HepG2 (cell line): ENCODE data around the gene PPFIA2. TPM values are rescaled to one million over a fixed set of nuclear protein-coding genes. Genes with fewer than 3 reads are reported as not detected.

Source experiments
- ATAC-seq: fragments of 200-7000 bp; cut with Tn5 transposase; 3 replicates; pipeline ENCODE4 v1.9.1; 2020; ENCODE audit warnings: mild to moderate bottlenecking, moderate library complexity
- BruUV-seq: library from RNA; stranded (reverse); fragments of 400-500 nt; replicated peaks from 2 replicates; lab custom pipeline; 2021; lab: Mats Ljungman, UMichigan
- CTCF ChIA-PET: fragments of 300-600 bp; formaldehyde crosslinking; extraction: SDS; loops from one replicate; lab custom pipeline; 2021; ENCODE audit warnings: low total read pairs, inconsistent platforms, low intra/inter-chr PET ratio; lab: Yijun Ruan, JAX
- POLR2A ChIA-PET: fragments of 350-600 bp; sonication (Branson Sonifier 250); formaldehyde crosslinking; loops from one replicate; lab custom pipeline; 2020; ENCODE audit warnings: antibody characterized with exemption, inconsistent platforms; lab: Yijun Ruan, JAX
- DNase-seq: peaks from one replicate; pipeline ENCODE4 v3.0.0-alpha.2; 2015; ENCODE audit warnings: low spot score
- FAIRE-seq: peaks from 3 replicates; lab custom pipeline; 2011; peaks lifted over from hg19 to GRCh38; lab: Jason Lieb, UNC
- H2AFZ ChIP-seq: one replicate; pipeline ENCODE4 v1.6.1; 2011; ENCODE audit warnings: low read length, inconsistent platforms
- H3K27ac ChIP-seq: fragments of 300-600 bp; 3 replicates; pipeline ENCODE4 v1.8.0; 2011; ENCODE audit warnings: mixed run types, mild to moderate bottlenecking, mixed read lengths, low read length, inconsistent platforms; ENCODE audit not compliant: insufficient read depth; ENCODE audit errors: extremely low read length
- H3K27me3 ChIP-seq, 2 experiments: fragments of 200-600 bp in 1 of 2; 2 replicates in 1 of 2; 3 replicates in 1 of 2; pipeline versions ENCODE4 v1.6.0 to v1.8.0; 2011; ENCODE audit warnings: low read length in 2 of 2, mild to moderate bottlenecking in 2 of 2, moderate library complexity in 2 of 2, inconsistent platforms in 1 of 2; ENCODE audit not compliant: insufficient read depth in 2 of 2, control insufficient read depth in 1 of 2
- H3K36me3 ChIP-seq, 2 experiments: fragments of 200-600 bp in 1 of 2; replicated peaks in 1 of 2; 2 replicates in 1 of 2; 3 replicates in 1 of 2; pipeline versions ENCODE4 v1.5.1 to v1.8.0; 2011; ENCODE audit warnings: low read length in 2 of 2, inconsistent platforms in 1 of 2; ENCODE audit not compliant: insufficient read depth in 2 of 2, control insufficient read depth in 1 of 2
- H3K4me1 ChIP-seq: 2 replicates; pipeline ENCODE4 v1.5.1; 2012; ENCODE audit warnings: low read length, inconsistent platforms; ENCODE audit not compliant: insufficient read depth
- H3K4me2 ChIP-seq: 2 replicates; pipeline ENCODE4 v1.6.0; 2011; ENCODE audit warnings: low read depth, low read length, inconsistent platforms
- H3K4me3 ChIP-seq, 3 experiments: fragments of 200-600 bp in 1 of 3; sonication (generic), shearing (Covaris generic) in 1 of 3; replicated peaks in 1 of 3; 2 replicates each; pipeline ENCODE4 v1.5.1; 2011 to 2016; ENCODE audit warnings: low read length in 3 of 3, inconsistent platforms in 2 of 3, low read depth in 2 of 3, mild to moderate bottlenecking in 2 of 3, control low read depth in 1 of 3, mixed read lengths in 1 of 3; ENCODE audit not compliant: insufficient read depth in 1 of 3
- H3K79me2 ChIP-seq: one replicate; pipeline ENCODE4 v1.6.1; 2011; ENCODE audit warnings: low read length, inconsistent platforms; ENCODE audit not compliant: insufficient read depth
- H3K9ac ChIP-seq: 2 replicates; pipeline ENCODE4 v1.6.0; 2011; ENCODE audit warnings: mild to moderate bottlenecking, low read depth, low read length, inconsistent platforms; ENCODE audit not compliant: insufficient read depth
- H3K9me3 ChIP-seq: 2 replicates; pipeline ENCODE4 v1.5.1; 2012; ENCODE audit warnings: mild to moderate bottlenecking, low read length
- H4K20me1 ChIP-seq: 2 replicates; pipeline ENCODE4 v1.6.0; 2011; ENCODE audit warnings: inconsistent platforms, mild to moderate bottlenecking, low read length, moderate library complexity; ENCODE audit not compliant: insufficient read depth
- RBM22 ChIP-seq: fragments of 200-400 bp; formaldehyde crosslinking; optimal IDR thresholded peaks from 2 replicates; pipeline ENCODE3; 2017; ENCODE audit warnings: mild to moderate bottlenecking, low read length, moderate library complexity
- RCOR2 ChIP-seq: IDR thresholded peaks from 2 replicates; pipeline ENCODE4 v1.6.1; 2016; ENCODE audit warnings: missing biosample characterization, missing genetic modification reagents
- REL ChIP-seq: sonication (generic); formaldehyde crosslinking; conservative IDR thresholded peaks from 2 replicates; pipeline ENCODE4 v1.8.0; 2022; ENCODE audit warnings: mild to moderate bottlenecking, missing genetic modification reagents, moderate library complexity
- SIN3B ChIP-seq: fragments of 150-350 bp; IDR thresholded peaks from 2 replicates; pipeline ENCODE4 v1.6.1; 2014; ENCODE audit warnings: low read length
- ZFP62 ChIP-seq: sonication (generic); formaldehyde crosslinking; IDR thresholded peaks from 2 replicates; pipeline ENCODE4 v1.4.0; 2020; ENCODE audit warnings: missing genetic modification reagents
- ZNF12 ChIP-seq: sonication (generic); formaldehyde crosslinking; IDR thresholded peaks from 2 replicates; pipeline ENCODE4 v1.5.0; 2020; ENCODE audit warnings: missing genetic modification reagents
- ZNF224 ChIP-seq: sonication (generic); formaldehyde crosslinking; IDR thresholded peaks from 2 replicates; pipeline ENCODE4 v1.5.0; 2020; ENCODE audit warnings: mild to moderate bottlenecking, missing genetic modification reagents
- ZNF501 ChIP-seq: sonication (generic); formaldehyde crosslinking; IDR thresholded peaks from 2 replicates; pipeline ENCODE4 v1.5.1; 2020; ENCODE audit warnings: mild to moderate bottlenecking, moderate library complexity, missing genetic modification reagents
- ZNF558 ChIP-seq: sonication (generic); formaldehyde crosslinking; IDR thresholded peaks from 2 replicates; pipeline ENCODE4 v1.9.0; 2022; ENCODE audit warnings: mild to moderate bottlenecking, missing genetic modification reagents, borderline replicate concordance
- WGBS: methylation state at CpG from one replicate; pipeline ENCODE4 v1.1.6; 2017; ENCODE audit warnings: low lambda C conversion rate; 5-methylcytosine and 5-hydroxymethylcytosine counted together
- in situ Hi-C: cut with HindIII; loops from 2 replicates; pipeline ENCODE4 v1.10.0; 2017; ENCODE audit warnings: low pct_unique_long_range_greater_than_20kb; ENCODE audit not compliant: extremely low pct_ligation_motif_present
- intact Hi-C: fragments of 100-400 bp; cut with micrococcal nuclease; formaldehyde crosslinking; loops from one replicate; pipeline ENCODE4 v1.10.0; 2022; ENCODE audit not compliant: unreplicated experiment
- polyA plus RNA-seq, 8 experiments: library from polyadenylated mRNA; depleted of rRNA in 3 of 8; stranded (reverse) in 7 of 8; unstranded in 1 of 8; fragments of >200 nt; fragmentation: Illumina TruSeq in 4 of 8; extraction: Trizol in 4 of 8; gene quantifications; 2 replicates each; pipeline versions ENCODE4 v1.2.1 to v1.2.3, GENCODE V29; 2011 to 2016; ENCODE audit warnings: low read depth in 4 of 8, missing spikeins in 1 of 8, mixed read lengths in 1 of 8; ENCODE audit not compliant: insufficient read depth in 1 of 8
- total RNA-seq, 5 experiments: library from RNA; depleted of rRNA; stranded (reverse); fragments of >200 nt; fragmentation: Illumina TruSeq; extraction: Trizol; gene quantifications; 2 replicates each; pipeline ENCODE4 v1.2.3, GENCODE V29; 2016; ENCODE audit warnings: low read depth in 1 of 5
- TF ChIP-seq, protein P1 (sequence below): sonication (generic); formaldehyde crosslinking; IDR thresholded peaks from 2 replicates; pipeline ENCODE4 v1.5.0; 2020; ENCODE audit warnings: missing genetic modification reagents
- TF ChIP-seq, protein P2 (sequence below): sonication (generic); formaldehyde crosslinking; IDR thresholded peaks from 2 replicates; pipeline ENCODE4 v1.5.1; 2020; ENCODE audit warnings: mild to moderate bottlenecking, missing genetic modification reagents, moderate library complexity
- TF ChIP-seq, protein P3 (sequence below): sonication (generic); formaldehyde crosslinking; IDR thresholded peaks from 2 replicates; pipeline ENCODE4 v1.4.0; 2020; ENCODE audit warnings: mild to moderate bottlenecking, low read depth, missing genetic modification reagents
- TF ChIP-seq, protein P4 (sequence below): sonication (generic); formaldehyde crosslinking; IDR thresholded peaks from 2 replicates; pipeline ENCODE4 v1.4.0; 2020; ENCODE audit warnings: missing genetic modification reagents, borderline replicate concordance

Gene PPFIA2
- total and polyA plus RNA-seq, 2 of the 13 experiments (the other 11 are each of a cell fraction or from before 2014, with no cell fraction given) = 0.05 TPM; not detected in 1

DNA sequence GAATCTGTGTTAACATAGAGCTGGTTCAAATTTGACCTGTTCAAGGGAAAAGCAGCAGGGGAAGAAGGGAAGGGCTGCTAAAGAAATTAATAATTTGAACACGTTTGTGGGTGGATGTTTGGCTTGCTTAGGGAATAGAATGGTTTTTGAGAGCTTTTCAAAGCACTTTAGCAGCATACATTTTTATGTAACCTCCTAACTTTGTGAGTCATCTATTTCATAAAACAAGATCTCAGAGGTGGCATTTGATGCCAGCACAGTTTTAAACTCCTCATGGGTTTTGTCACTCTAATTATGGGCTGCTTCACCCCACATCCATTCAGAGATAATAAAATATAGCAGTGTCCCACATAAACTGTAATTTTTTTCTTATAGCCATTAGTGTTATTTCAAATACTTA lies 537.5 kb downstream of the PPFIA2 start:
- ATAC-seq (no peak), DNase-seq (no peak)
- CTCF ChIA-PET = no interaction called here
- intact Hi-C loops = no loop called here
- Histone ChIP-seq H3K4me1 (no peaks in the 10 kb centered on the region), H3K27ac (no peak overlapping the region), H3K27me3 (no peaks in the 10 kb centered on the region), H4K20me1 (no peaks in the 10 kb centered on the region), H3K9ac (no peak overlapping the region), H3K9me3 (no peaks in the 10 kb centered on the region)
- POLR2A ChIA-PET = no interaction called here
- TF ChIP-seq RBM22 (peak; percentile 86), ZNF12 (CRISPR knock-in tag) (no peak)
- TF ChIP-seq, all 625 proteins: peak for 1
- H3K79me2 ChIP-seq = no peaks in the 10 kb centered on the region
- FAIRE-seq = no peak
- H3K4me3 ChIP-seq = no peak overlapping the region
- no peak overlapping the region for H3K4me2 ChIP-seq
- peaks cover 5 to 48% of the 10 kb centered on the region in 2 experiments; a peak in 4 of 5 replicates for H3K36me3 ChIP-seq
- in situ Hi-C loops = no loop called here
- 96% methylated on average over 1 of the region's 1 CpG for WGBS
- no TSS peak for BruUV-seq
- no peak overlapping the region for H2AFZ ChIP-seq

- DNase-seq = no peak
- WGBS = 95% methylated on average over 3 of the region's 3 CpGs
- Histone ChIP-seq H3K4me1 (no peaks in the 10 kb centered on the region), H2AFZ (no peak overlapping the region), H3K27me3 (no peaks in the 10 kb centered on the region), H3K9me3 (no peaks in the 10 kb centered on the region), H3K36me3 (peaks cover 0 to 44% of the 10 kb centered on the region in 2 experiments; a peak in 3 of 5 replicates), H3K27ac (no peak overlapping the region), H3K4me3 (no peak overlapping the region), H4K20me1 (no peaks in the 10 kb centered on the region), H3K9ac (no peak overlapping the region), H3K4me2 (no peak overlapping the region), H3K79me2 (no peaks in the 10 kb centered on the region)
- ATAC-seq = no peak
- BruUV-seq = no TSS peak
- ChIA-PET CTCF (no interaction called here), POLR2A (no interaction called here)
- in situ Hi-C loops = no loop called here
- intact Hi-C loops = no loop called here
- no peak for FAIRE-seq
- TF ChIP-seq, protein P1, sequence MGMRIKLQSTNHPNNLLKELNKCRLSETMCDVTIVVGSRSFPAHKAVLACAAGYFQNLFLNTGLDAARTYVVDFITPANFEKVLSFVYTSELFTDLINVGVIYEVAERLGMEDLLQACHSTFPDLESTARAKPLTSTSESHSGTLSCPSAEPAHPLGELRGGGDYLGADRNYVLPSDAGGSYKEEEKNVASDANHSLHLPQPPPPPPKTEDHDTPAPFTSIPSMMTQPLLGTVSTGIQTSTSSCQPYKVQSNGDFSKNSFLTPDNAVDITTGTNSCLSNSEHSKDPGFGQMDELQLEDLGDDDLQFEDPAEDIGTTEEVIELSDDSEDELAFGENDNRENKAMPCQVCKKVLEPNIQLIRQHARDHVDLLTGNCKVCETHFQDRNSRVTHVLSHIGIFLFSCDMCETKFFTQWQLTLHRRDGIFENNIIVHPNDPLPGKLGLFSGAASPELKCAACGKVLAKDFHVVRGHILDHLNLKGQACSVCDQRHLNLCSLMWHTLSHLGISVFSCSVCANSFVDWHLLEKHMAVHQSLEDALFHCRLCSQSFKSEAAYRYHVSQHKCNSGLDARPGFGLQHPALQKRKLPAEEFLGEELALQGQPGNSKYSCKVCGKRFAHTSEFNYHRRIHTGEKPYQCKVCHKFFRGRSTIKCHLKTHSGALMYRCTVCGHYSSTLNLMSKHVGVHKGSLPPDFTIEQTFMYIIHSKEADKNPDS = no peak
- TF ChIP-seq, protein P2, sequence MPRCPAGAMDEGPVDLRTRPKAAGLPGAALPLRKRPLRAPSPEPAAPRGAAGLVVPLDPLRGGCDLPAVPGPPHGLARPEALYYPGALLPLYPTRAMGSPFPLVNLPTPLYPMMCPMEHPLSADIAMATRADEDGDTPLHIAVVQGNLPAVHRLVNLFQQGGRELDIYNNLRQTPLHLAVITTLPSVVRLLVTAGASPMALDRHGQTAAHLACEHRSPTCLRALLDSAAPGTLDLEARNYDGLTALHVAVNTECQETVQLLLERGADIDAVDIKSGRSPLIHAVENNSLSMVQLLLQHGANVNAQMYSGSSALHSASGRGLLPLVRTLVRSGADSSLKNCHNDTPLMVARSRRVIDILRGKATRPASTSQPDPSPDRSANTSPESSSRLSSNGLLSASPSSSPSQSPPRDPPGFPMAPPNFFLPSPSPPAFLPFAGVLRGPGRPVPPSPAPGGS (CRISPR knock-in tag) = no peak
- no peak for TF ChIP-seq ZFP62
- no peak for TF ChIP-seq ZNF558 (CRISPR knock-in tag)
- TF ChIP-seq REL (CRISPR knock-in tag) = no peak
- TF ChIP-seq, protein P3, sequence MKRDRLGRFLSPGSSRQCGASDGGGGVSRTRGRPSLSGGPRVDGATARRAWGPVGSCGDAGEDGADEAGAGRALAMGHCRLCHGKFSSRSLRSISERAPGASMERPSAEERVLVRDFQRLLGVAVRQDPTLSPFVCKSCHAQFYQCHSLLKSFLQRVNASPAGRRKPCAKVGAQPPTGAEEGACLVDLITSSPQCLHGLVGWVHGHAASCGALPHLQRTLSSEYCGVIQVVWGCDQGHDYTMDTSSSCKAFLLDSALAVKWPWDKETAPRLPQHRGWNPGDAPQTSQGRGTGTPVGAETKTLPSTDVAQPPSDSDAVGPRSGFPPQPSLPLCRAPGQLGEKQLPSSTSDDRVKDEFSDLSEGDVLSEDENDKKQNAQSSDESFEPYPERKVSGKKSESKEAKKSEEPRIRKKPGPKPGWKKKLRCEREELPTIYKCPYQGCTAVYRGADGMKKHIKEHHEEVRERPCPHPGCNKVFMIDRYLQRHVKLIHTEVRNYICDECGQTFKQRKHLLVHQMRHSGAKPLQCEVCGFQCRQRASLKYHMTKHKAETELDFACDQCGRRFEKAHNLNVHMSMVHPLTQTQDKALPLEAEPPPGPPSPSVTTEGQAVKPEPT (CRISPR knock-in tag) = no peak
- no peak for TF ChIP-seq SIN3B
- no peak for TF ChIP-seq ZNF224 (CRISPR knock-in tag)
- TF ChIP-seq, protein P4, sequence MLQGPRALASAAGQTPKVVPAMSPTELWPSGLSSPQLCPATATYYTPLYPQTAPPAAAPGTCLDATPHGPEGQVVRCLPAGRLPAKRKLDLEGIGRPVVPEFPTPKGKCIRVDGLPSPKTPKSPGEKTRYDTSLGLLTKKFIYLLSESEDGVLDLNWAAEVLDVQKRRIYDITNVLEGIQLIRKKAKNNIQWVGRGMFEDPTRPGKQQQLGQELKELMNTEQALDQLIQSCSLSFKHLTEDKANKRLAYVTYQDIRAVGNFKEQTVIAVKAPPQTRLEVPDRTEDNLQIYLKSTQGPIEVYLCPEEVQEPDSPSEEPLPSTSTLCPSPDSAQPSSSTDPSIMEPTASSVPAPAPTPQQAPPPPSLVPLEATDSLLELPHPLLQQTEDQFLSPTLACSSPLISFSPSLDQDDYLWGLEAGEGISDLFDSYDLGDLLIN (CRISPR knock-in tag) = no peak
- TF ChIP-seq ZNF501 = no peak
- no peak for TF ChIP-seq RCOR2 (CRISPR knock-in tag)
Observed at GRCh38 chr12:81216739-81217138, 542.4 kb downstream of the PPFIA2 start.
